ENCODE measurements around the gene PAX8. TPM values are rescaled to one million over a fixed set of nuclear protein-coding genes. Genes with fewer than 3 reads are reported as not detected.
A peak's percentile ranks its signal among the peaks of the same experiment; 100 is the strongest.

Gene PAX8
- total and polyA plus RNA-seq, 8 donors = 0.28 to 6.5 (median 1.1) TPM; not detected in 3

DNA sequence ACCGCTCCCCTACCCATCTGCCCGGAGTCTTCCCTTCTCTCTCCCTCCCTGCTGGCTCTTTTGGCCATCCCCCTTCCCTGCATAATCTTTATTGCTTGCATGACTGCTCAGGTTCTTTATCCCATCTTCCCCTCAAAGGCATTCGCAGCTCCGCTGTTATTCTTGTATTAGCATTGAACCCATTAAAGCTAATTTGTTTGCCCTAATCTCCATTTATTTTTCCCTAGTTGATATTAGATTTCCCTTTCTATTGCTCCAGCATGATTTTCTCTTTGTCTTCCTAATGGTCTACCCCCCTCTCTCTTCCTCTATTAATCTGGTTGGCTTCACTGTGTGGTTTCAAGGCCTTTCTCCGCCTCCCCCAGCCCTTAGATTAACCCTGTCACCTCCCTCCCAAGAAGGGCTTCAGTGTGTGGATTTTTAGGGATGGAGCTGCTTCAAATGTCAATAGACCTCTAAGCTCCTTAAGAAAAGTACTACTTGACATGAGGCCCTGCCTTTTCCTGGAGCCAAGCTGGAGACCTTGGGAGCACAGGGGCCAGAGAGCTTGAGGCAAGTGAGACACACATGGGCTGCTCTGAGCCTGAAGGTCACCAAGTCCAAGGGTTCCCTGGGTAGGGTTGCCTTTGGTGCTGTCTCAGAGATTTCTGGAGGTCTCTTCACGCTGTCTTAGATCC is 20.1 kb downstream of the PAX8 start:
- DNase-seq = no peak
- no peak for TF ChIP-seq POLR2A (IDR thresholded peaks at IDR 0.05)
- intact Hi-C loops (cut with DNase I; ENCODE audit: low total_unique reads) = no loop called here
- 86 to 95% (median 92%) methylated on average over 6 of the region's 6 CpGs for WGBS, 5 donors
- H3K9me3 ChIP-seq = no peaks in the 10 kb centered on the region
- H3K27ac ChIP-seq = no peak overlapping the region
- no peaks in the 10 kb centered on the region for H3K36me3 ChIP-seq
- H3K27me3 ChIP-seq = no peaks in the 10 kb centered on the region
- no peaks in the 10 kb centered on the region for H3K4me1 ChIP-seq
- no peak overlapping the region for H3K4me3 ChIP-seq

DNA sequence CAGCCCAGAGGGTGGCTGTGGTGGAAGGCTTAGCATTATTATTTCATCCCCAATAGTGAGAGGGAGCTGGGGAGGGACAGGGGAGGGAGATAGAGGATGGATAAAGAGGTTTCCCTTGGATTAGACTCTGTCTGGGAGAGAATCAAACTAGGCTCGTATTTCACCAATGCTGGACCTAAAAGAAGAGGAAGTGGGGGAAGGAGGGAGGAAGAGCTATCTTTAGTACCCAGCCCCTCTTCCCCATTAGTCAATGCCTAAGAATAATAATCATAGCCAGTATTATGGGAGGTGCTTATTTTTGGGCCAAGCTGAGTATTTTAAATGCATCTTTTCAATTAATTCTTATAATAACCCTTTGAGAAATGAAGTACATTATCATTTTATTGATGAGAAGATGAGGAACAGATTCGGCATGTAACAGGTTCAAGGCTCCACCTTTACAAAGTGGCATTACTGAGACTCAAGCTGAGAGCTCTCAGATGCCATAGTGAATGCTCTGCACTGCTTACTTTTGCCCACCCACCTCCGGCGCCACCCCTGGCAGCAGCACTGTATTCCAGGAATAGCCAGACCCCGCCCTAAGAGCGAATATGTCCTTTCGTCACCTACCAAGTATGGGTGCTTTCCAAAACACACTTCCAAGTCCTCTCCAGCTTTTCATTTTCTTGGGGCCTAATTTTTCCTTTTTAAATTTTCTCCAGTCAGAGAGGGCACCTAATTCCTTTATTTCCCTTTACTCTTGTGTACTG is 21.0 kb downstream of the PAX8 start:
- no peak for TF ChIP-seq POLR2A (IDR thresholded peaks at IDR 0.05)
- Histone ChIP-seq H3K27me3 (no peaks in the 10 kb centered on the region), H3K27ac (no peak overlapping the region), H3K36me3 (no peaks in the 10 kb centered on the region), H3K9me3 (no peaks in the 10 kb centered on the region), H3K4me1 (no peaks in the 10 kb centered on the region), H3K4me3 (no peak overlapping the region)
- DNase-seq = peak in 1 of 2 donors; percentile 26
- WGBS, 5 donors = 50 to 67% (median 62%) methylated on average over 7 of the region's 7 CpGs
- intact Hi-C loops (cut with DNase I; ENCODE audit: low total_unique reads) = no loop called here

DNA sequence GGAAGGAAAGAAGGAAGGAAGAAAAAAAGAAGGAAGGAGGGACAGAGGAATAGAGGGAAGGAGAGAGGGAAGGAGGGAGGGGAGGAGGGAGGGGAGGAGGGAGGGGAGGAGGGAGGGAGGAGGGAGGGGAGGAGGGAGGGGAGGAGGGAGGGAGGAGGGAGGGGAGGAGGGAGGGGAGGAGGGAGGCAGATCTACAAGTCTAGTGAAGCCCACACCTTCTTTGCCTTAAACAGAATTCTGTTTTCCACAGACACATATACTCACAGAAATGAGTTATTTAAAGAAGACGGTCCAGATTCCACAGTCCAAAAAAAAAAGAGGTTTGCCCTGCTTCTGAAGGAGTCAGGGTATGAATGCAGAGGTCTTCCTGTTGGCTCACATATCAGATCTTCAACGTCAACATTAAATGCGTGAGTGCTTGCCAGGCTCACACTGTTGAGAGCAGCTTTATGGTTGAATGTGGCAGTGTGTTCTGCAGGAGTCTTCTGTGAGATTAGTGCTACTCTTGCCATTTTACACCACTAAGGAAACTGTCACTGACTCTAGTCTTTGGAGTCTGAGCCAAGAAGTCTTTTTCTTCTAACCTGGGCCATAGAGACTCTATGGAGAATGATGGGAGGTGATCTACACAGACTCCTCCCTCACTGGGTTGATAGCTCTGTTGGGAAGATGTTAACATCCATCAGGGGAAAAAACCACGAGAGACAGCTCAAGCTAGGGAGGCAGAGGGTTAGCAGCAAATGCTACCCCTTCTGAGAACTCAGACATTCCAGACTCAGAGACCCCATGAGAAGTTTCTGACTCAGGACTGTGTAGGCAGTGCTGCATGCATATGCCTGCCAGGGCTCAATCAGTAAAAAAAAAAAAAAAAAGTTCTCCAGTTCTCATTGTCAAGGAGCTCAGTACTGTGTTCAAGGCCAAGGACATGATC is 23.3 kb downstream of the PAX8 start:
- H3K36me3 ChIP-seq = no peaks in the 10 kb centered on the region
- no peak for DNase-seq
- H3K9me3 ChIP-seq = no peaks in the 10 kb centered on the region
- H3K27ac ChIP-seq = no peak overlapping the region
- WGBS, 5 donors = 30 to 59% (median 39%) methylated on average over 4 of the region's 4 CpGs
- no peak overlapping the region for H3K4me3 ChIP-seq
- H3K4me1 ChIP-seq = no peaks in the 10 kb centered on the region
- no peaks in the 10 kb centered on the region for H3K27me3 ChIP-seq
- TF ChIP-seq POLR2AphosphoS5 (IDR thresholded peaks at IDR 0.05) = no peak
- TF ChIP-seq EP300 (IDR thresholded peaks at IDR 0.05) = no peak
- TF ChIP-seq POLR2A (IDR thresholded peaks at IDR 0.05) = no peak
- TF ChIP-seq, protein P1, sequence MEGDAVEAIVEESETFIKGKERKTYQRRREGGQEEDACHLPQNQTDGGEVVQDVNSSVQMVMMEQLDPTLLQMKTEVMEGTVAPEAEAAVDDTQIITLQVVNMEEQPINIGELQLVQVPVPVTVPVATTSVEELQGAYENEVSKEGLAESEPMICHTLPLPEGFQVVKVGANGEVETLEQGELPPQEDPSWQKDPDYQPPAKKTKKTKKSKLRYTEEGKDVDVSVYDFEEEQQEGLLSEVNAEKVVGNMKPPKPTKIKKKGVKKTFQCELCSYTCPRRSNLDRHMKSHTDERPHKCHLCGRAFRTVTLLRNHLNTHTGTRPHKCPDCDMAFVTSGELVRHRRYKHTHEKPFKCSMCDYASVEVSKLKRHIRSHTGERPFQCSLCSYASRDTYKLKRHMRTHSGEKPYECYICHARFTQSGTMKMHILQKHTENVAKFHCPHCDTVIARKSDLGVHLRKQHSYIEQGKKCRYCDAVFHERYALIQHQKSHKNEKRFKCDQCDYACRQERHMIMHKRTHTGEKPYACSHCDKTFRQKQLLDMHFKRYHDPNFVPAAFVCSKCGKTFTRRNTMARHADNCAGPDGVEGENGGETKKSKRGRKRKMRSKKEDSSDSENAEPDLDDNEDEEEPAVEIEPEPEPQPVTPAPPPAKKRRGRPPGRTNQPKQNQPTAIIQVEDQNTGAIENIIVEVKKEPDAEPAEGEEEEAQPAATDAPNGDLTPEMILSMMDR (IDR thresholded peaks at IDR 0.05) = no peak
- intact Hi-C loops (cut with DNase I; ENCODE audit: low total_unique reads) = no loop called here

DNA sequence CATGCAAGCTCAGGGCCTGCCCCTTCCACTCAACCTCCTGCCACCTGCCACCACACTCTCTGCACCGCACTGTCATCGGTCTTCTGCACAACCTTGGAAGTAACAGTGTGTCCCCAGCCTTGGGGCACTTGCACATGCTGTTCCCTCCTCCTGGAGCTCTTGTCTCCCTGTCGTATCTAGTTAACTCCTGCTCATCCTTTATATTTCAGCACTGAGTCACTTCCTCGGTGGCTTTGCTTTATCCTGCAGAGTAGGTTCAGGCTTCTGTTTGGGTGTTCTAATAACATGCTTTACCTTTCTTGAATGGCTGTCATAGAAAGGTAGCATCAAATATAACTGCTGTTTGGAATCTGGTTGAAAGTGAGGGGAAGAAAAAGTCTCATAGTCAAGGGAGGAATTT is 25.3 kb downstream of the PAX8 start:
- H3K36me3 ChIP-seq = no peaks in the 10 kb centered on the region
- 92 to 95% (median 93%) methylated on average over 4 of the region's 4 CpGs for WGBS, 5 donors
- intact Hi-C loops (cut with DNase I; ENCODE audit: low total_unique reads) = loop anchor here (5.0 kb wide), 1 partner anchor 119 kb away; no protein-coding TSS in a partner anchor
- H3K27me3 ChIP-seq = no peaks in the 10 kb centered on the region
- peaks cover 0 to 12% (median 5%) of the 10 kb centered on the region in 4 donors for H3K4me1 ChIP-seq
- no peak overlapping the region for H3K27ac ChIP-seq
- TF ChIP-seq, protein P1 (IDR thresholded peaks at IDR 0.05) = no peak
- TF ChIP-seq POLR2AphosphoS5 (IDR thresholded peaks at IDR 0.05) (no peak), EP300 (IDR thresholded peaks at IDR 0.05) (no peak), POLR2A (IDR thresholded peaks at IDR 0.05) (no peak)
- no peak for DNase-seq
- no peaks in the 10 kb centered on the region for H3K9me3 ChIP-seq
- no peak overlapping the region for H3K4me3 ChIP-seq

DNA sequence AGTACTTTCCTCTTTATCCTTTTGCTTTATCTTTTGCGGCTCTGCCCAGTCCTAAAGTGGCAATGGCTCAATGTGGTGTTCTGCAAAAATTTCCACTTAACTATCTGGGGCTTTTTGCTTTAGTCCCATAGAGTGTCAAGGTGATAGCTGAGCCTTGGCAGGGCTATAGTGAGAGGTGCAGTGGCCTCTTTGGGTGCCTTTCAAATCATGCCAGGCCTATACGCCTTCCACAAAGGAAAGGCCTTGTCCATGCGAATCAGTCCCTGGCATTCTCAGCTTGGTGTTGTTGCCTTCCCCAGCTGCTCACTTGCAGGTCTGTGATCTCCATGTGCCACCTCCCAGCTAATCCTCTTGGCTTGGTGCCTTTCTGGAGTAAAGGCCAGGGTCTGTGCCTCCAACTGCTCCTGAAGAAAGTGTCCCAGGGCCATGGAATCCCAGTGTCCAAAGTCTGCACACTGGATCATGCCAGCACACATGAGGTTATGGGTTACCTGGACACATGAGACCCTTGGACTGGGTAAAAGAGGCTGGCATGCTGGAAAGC is 26.6 kb downstream of the PAX8 start:
- TF ChIP-seq POLR2A (IDR thresholded peaks at IDR 0.05) = no peak
- no peak for TF ChIP-seq EP300 (IDR thresholded peaks at IDR 0.05)
- TF ChIP-seq POLR2AphosphoS5 (IDR thresholded peaks at IDR 0.05) = no peak
- TF ChIP-seq, protein P1 (IDR thresholded peaks at IDR 0.05) = no peak
- WGBS, 5 donors = 93 to 97% (median 94%) methylated on average over 2 to 3 of the region's 3 CpGs
- no peak for DNase-seq
- Histone ChIP-seq H3K4me1 (peaks cover 0 to 12% (median 5%) of the 10 kb centered on the region in 4 donors), H3K36me3 (no peaks in the 10 kb centered on the region), H3K4me3 (no peak overlapping the region), H3K27ac (no peak overlapping the region), H3K27me3 (no peaks in the 10 kb centered on the region), H3K9me3 (no peaks in the 10 kb centered on the region)
- intact Hi-C loops (cut with DNase I; ENCODE audit: low total_unique reads) = loop anchor here (5.0 kb wide), 1 partner anchor 120 kb away; no protein-coding TSS in a partner anchor

All from stomach (tissue), 9 donors.